Small intestine (tissue), 7 donors: ENCODE data around the gene HNRNPF. TPM values are rescaled to one million over a fixed set of nuclear protein-coding genes. Genes with fewer than 3 reads are reported as not detected.

Experiments
- DNase-seq, 2 donors: peaks; one replicate each; pipeline versions ENCODE4 v3.0.0 to v3.0.0-alpha.2; 2013
- FAIRE-seq: peaks from 2 replicates; lab custom pipeline; 2012; peaks lifted over from hg19 to GRCh38; lab: Jason Lieb, UNC
- H3K27ac ChIP-seq, 3 donors: one replicate each; pipeline ENCODE4 v1.5.1; 2013; ENCODE audit warnings: low read length in 2 of 3, mild to moderate bottlenecking in 2 of 3, control low read depth in 1 of 3, inconsistent platforms in 1 of 3, low read depth in 1 of 3, moderate library complexity in 1 of 3
- H3K27me3 ChIP-seq, 3 donors: one replicate each; pipeline ENCODE4 v1.6.1; 2013; ENCODE audit warnings: low read length in 3 of 3, inconsistent platforms in 1 of 3; ENCODE audit not compliant: control insufficient read depth in 3 of 3, insufficient read depth in 3 of 3
- H3K36me3 ChIP-seq, 3 donors: one replicate each; pipeline ENCODE4 v1.6.1; 2013; ENCODE audit warnings: low read length in 3 of 3, inconsistent platforms in 1 of 3, low read depth in 1 of 3, mild to moderate bottlenecking in 1 of 3, moderate library complexity in 1 of 3; ENCODE audit not compliant: control insufficient read depth in 3 of 3, insufficient read depth in 2 of 3
- H3K4me1 ChIP-seq, 3 donors: one replicate each; pipeline ENCODE4 v1.6.1; 2013; ENCODE audit warnings: low read length in 2 of 3, inconsistent platforms in 1 of 3, low read depth in 1 of 3, mild to moderate bottlenecking in 1 of 3, moderate library complexity in 1 of 3; ENCODE audit not compliant: control insufficient read depth in 3 of 3, insufficient read depth in 2 of 3
- H3K4me3 ChIP-seq, 3 donors: one replicate each; pipeline ENCODE4 v1.5.1; 2013; ENCODE audit warnings: low read length in 3 of 3, control low read depth in 1 of 3, inconsistent platforms in 1 of 3, low read depth in 1 of 3, mild to moderate bottlenecking in 1 of 3, moderate library complexity in 1 of 3
- H3K9me3 ChIP-seq, 2 donors: one replicate each; pipeline ENCODE4 v1.6.1; 2013; ENCODE audit warnings: low read depth in 1 of 2, low read length in 1 of 2; ENCODE audit not compliant: control insufficient read depth in 2 of 2, insufficient read depth in 1 of 2
- WGBS, 3 donors: extraction: QIAGEN DNeasy Blood & Tissue Kit; methylation state at CpG; one replicate each; pipeline ENCODE4 v1.1.7; 2013; 5-methylcytosine and 5-hydroxymethylcytosine counted together
- polyA plus RNA-seq, 4 donors: library from polyadenylated mRNA; stranded (reverse) in 3 of 4; unstranded in 1 of 4; fragments of 200-250 nt in 3 of 4; fragments of 120-200 nt in 1 of 4; gene quantifications; one replicate each; pipeline versions ENCODE4 v1.2.1 to v1.2.3, GENCODE V29; 2013
- donor health status: healthy with polysubstance abuse.
- donor health status: control.
- donor health status: control.
- donor health status: Bipolar disorder and iron deficiency.
- donor health status: healthy.

The HNRNPF gene
- polyA plus RNA-seq, 4 donors, result 138 to 241 (median 176) TPM

DNA sequence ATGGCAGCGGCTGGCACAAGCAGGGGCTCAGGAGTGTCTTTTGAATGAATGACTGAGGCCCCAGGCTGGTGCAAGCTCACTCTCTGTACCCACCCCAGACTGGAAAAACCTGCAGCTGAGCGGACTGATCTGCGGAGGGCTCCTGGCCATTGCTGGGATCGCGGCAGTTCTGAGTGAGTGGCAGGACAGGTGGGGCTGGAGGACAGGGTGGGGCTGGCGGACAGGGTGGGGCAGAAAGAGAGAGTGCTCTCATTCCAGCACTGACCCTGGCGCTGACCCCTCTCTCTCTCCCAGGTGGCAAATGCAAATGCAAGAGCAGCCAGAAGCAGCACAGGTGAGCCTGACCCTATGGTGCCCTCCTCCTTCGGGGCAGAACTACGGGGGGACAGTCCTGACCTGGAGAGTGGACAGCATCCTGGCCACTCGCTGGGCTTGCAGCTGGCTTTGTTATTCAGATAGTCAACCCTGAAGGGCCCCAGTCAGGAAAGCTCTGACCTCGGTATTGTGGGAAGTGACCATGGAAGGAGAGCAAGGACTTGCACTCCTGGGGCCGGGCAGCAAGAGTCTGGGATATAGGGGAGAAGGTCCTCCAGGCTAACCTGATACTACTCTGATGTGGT is 33.5 kb downstream of the HNRNPF start:
- Histone ChIP-seq H3K27me3 (no peaks in the 10 kb centered on the region), H3K27ac (no peak overlapping the region), H3K4me3 (no peak overlapping the region), H3K36me3 (no peaks in the 10 kb centered on the region), H3K9me3 (no peaks in the 10 kb centered on the region), H3K4me1 (peaks cover 0 to 15% (median 0%) of the 10 kb centered on the region in 3 donors)
- 61 to 83% (median 75%) methylated on average over 12 of the region's 12 CpGs for whole genome bisulfite sequencing, 3 donors
- FAIRE-seq, result no peak
- DNase-seq, result no peak

- Histone ChIP-seq H3K27ac (no peak overlapping the region), H3K4me1 (peaks cover 0 to 15% (median 0%) of the 10 kb centered on the region in 3 donors), H3K36me3 (no peaks in the 10 kb centered on the region), H3K4me3 (no peak overlapping the region), H3K27me3 (no peaks in the 10 kb centered on the region), H3K9me3 (no peaks in the 10 kb centered on the region)
- FAIRE-seq (no peak), DNase-seq (no peak)
- WGBS, 3 donors, result 70 to 82% (median 79%) methylated on average over 3 of the region's 3 CpGs
These were observed 34.8 kb downstream of the HNRNPF start for GRCh38 chr10:43374194-43374593.

DNA sequence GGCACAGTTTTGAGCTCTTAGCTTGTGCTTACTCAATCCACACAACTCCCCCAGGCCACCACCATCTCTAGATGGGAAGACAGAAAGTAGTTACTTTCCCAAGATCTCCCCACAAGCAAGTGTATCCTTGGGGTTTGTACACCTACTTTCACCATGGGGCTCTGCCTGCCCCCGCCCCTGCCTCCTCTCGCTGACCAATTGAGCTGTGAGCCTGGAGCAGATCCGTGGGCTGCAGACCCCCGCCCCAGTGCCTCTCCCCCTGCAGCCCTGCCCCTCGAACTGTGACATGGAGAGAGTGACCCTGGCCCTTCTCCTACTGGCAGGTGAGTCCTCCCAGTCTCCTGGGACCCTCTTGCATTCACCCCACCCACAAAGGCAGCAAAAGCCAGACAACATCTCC is 35.5 kb downstream of the HNRNPF start:
- H3K27me3 ChIP-seq, result no peaks in the 10 kb centered on the region
- H3K36me3 ChIP-seq, result no peaks in the 10 kb centered on the region
- no peak overlapping the region for H3K4me3 ChIP-seq
- FAIRE-seq, result no peak
- DNase-seq, result no peak
- peaks cover 0 to 15% (median 0%) of the 10 kb centered on the region in 3 donors for H3K4me1 ChIP-seq
- H3K27ac ChIP-seq, result no peak overlapping the region
- WGBS, 3 donors, result 78 to 93% (median 80%) methylated on average over 5 of the region's 5 CpGs
- H3K9me3 ChIP-seq, result no peaks in the 10 kb centered on the region

DNA sequence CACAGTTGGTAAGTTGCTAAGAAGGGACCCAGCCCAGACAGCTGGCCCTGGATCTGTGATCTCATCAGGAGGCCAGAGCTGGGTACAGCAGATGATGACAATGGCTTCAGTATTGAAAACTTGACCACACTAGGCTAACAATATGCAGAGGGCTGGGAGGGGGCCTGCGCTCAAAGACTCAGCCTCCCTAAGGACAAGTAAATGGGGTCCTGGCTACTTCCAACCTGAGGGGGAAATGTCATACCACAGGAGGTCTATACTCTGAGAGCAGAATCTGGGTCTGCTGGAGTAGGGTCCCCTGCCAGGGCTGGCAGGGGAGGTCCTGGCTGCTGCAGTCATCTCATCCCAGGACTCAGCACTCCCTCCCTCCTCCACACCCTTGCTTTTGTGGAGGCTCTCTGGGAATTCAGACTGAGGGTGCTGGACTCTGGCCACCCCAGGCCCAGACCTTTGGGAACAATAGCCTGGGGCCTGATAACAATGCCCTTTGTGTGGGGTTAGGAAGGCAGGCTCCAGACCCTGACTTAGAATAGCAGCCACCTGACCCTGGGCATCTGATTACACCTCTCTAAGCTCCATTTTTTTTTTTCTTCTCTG is 36.1 kb downstream of the HNRNPF start:
- 89 to 100% (median 100%) methylated on average over 1 of the region's 1 CpG for WGBS, 3 donors
- Histone ChIP-seq H3K36me3 (no peaks in the 10 kb centered on the region), H3K4me1 (peaks cover 0 to 10% (median 0%) of the 10 kb centered on the region in 3 donors), H3K4me3 (no peak overlapping the region), H3K27me3 (no peaks in the 10 kb centered on the region), H3K9me3 (no peaks in the 10 kb centered on the region), H3K27ac (no peak overlapping the region)
- FAIRE-seq, result no peak
- no peak for DNase-seq

DNA sequence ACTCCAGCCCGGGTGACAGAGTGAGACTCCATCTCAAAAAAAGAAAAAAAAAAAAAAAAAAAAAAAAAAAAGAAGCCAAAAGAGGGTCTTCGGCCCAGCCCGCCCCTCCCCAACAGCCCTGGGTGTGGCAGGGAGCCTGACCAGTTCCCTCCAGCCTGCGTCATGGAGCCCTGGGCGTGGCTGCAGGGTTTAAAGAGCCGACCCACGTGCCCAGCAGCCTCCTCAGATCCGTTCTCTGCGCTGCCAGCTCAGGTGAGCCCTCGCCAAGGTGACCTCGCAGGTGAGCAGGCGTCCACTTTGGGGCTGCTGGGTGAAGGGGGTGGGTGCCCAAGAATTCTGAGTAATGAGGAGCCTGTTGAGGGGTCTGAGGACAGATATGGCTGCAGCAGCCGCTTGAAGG is 37.6 kb downstream of the HNRNPF start, which contains the start of gene FXYD4:
TSS of gene FXYD4 (plus strand) at position 219 of the 400 bp plus-strand sequence. CDS start 2,111 bp downstream, outside the sequence.
- H3K4me3 ChIP-seq, result no peak within 1 kb of the TSS
- DNase-seq (peak in 1 of 2 donors; percentile 77), FAIRE-seq (no peak)

DNA sequence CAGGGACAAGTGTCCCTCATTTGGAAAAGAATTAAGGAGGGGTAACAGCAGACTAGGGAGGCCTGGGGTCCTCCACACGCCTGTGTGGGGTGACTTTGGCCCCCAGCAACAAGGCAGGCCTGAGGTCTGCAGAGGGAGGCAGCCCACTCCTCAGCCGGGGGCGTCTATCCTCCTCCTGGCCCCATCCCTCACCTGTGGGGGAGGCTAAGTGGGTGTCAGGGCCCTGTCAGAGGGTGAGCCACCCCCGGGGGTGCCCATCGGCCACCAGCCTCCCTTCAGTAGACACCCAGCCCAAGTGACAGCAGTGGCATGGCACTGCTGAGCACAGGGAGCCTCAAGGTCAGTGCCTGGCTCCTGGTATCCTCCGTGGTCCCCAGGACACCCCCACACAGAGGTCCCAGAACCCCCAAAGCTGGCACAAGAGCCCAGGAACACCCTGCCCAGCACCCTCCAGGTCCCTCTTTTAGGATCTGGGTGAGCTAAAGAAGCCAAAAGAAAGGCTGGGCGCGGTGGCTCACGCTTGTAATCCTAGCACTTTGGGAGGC is 38.2 kb downstream of the HNRNPF start:
- WGBS, 3 donors, result 81 to 89% (median 84%) methylated on average over 9 of the region's 9 CpGs
- H3K27ac ChIP-seq, result no peak overlapping the region
- no peak for DNase-seq
- FAIRE-seq, result no peak
- no peaks in the 10 kb centered on the region for H3K36me3 ChIP-seq
- H3K4me1 ChIP-seq, result no peaks in the 10 kb centered on the region
- H3K27me3 ChIP-seq, result no peaks in the 10 kb centered on the region
- H3K9me3 ChIP-seq, result no peaks in the 10 kb centered on the region
- no peak overlapping the region for H3K4me3 ChIP-seq

More for the DNA sequence above, 37.6 kb downstream of the HNRNPF start, which contains the start of gene FXYD4:
- Histone ChIP-seq H3K9me3 (no peaks in the 10 kb centered on the region), H3K27me3 (no peaks in the 10 kb centered on the region), H3K36me3 (no peaks in the 10 kb centered on the region), H3K4me1 (no peaks in the 10 kb centered on the region), H3K27ac (no peak within 1 kb of the TSS)
- WGBS, 3 donors, result 27 to 60% (median 35%) methylated on average over 6 to 13 of the region's 13 CpGs

GRCh38 chr10:43369921-43370320 is 39.1 kb downstream of the HNRNPF start:
- 84 to 92% (median 90%) methylated on average over 4 of the region's 4 CpGs for WGBS, 3 donors
- no peak for DNase-seq
- no peak for FAIRE-seq

GRCh38 chr10:43365001-43365400 is 44.0 kb downstream of the HNRNPF start:
- no peaks in the 10 kb centered on the region for H3K9me3 ChIP-seq
- 12 to 49% (median 48%) methylated on average over 3 of the region's 3 CpGs for WGBS, 3 donors
- no peaks in the 10 kb centered on the region for H3K27me3 ChIP-seq
- H3K36me3 ChIP-seq, result no peaks in the 10 kb centered on the region
- no peak overlapping the region for H3K4me3 ChIP-seq
- H3K27ac ChIP-seq, result no peak overlapping the region
- FAIRE-seq (no peak), DNase-seq (peak; percentile 33 to 57)
- peaks cover 0 to 11% (median 0%) of the 10 kb centered on the region in 3 donors for H3K4me1 ChIP-seq

More at GRCh38 chr10:43369921-43370320, 39.1 kb downstream of the HNRNPF start:
- peaks cover 0 to 7% (median 0%) of the 10 kb centered on the region in 3 donors for H3K4me1 ChIP-seq
- H3K36me3 ChIP-seq, result no peaks in the 10 kb centered on the region
- H3K27me3 ChIP-seq, result no peaks in the 10 kb centered on the region
- no peak overlapping the region for H3K4me3 ChIP-seq
- H3K9me3 ChIP-seq, result no peaks in the 10 kb centered on the region
- no peak overlapping the region for H3K27ac ChIP-seq
